ENCODE measurements around the gene PCK1. TPM values are rescaled to one million over a fixed set of nuclear protein-coding genes. Genes with fewer than 3 reads are reported as not detected.

PCK1 gene
- total and polyA plus RNA-seq, 2 of the 13 experiments (the other 11 are each of a cell fraction or from before 2014, with no cell fraction given): 6.5 to 12.6 TPM

- TF ChIP-seq ZNF580 (CRISPR knock-in tag; IDR thresholded peaks at IDR 0.05; ENCODE audit: borderline replicate concordance, low read depth) (no peak; the same call in 1 of the 2 replicates), NFATC3 (CRISPR knock-in tag; IDR thresholded peaks at IDR 0.05) (no peak), DNMT1 (CRISPR knock-in tag; IDR thresholded peaks at IDR 0.05) (no peak), NAIF1 (CRISPR knock-in tag; IDR thresholded peaks at IDR 0.05; ENCODE audit: borderline replicate concordance) (no peak), MTA1 (CRISPR knock-in tag; IDR thresholded peaks at IDR 0.05; ENCODE audit: borderline replicate concordance) (no peak), ZBTB21 (CRISPR knock-in tag; IDR thresholded peaks at IDR 0.05) (no peak), ZNF33B (CRISPR knock-in tag; IDR thresholded peaks at IDR 0.05) (no peak), ZNF747 (CRISPR knock-in tag; IDR thresholded peaks at IDR 0.05; ENCODE audit: borderline replicate concordance) (no peak), MXI1 (IDR thresholded peaks at IDR 0.05; ENCODE audit: borderline replicate concordance, low read depth, low read length) (peak; percentile 26; the same call in 1 of the 3 replicates), ZNF891 (CRISPR knock-in tag; IDR thresholded peaks at IDR 0.05) (no peak), SP4 (CRISPR knock-in tag; IDR thresholded peaks at IDR 0.05) (no peak), FOXP1 (IDR thresholded peaks at IDR 0.05) (no peak), FOXP1 (CRISPR knock-in tag; IDR thresholded peaks at IDR 0.05) (no peak; the same call in 1 of the 2 replicates), HOXA3 (CRISPR knock-in tag; IDR thresholded peaks at IDR 0.05) (no peak; the same call in 1 of the 2 replicates), JARID2 (CRISPR knock-in tag; IDR thresholded peaks at IDR 0.05; ENCODE audit: insufficient replicate concordance) (no peak), ZSCAN29 (CRISPR knock-in tag; conservative IDR thresholded peaks at IDR 0.05) (no peak), ZBTB34 (CRISPR knock-in tag; IDR thresholded peaks at IDR 0.05) (no peak), PRDM4 (CRISPR knock-in tag; IDR thresholded peaks at IDR 0.05; ENCODE audit: borderline replicate concordance) (no peak), BCL3 (CRISPR knock-in tag; IDR thresholded peaks at IDR 0.05) (no peak), ZNF230 (CRISPR knock-in tag; IDR thresholded peaks at IDR 0.05) (no peak), ZNF567 (CRISPR knock-in tag; IDR thresholded peaks at IDR 0.05; ENCODE audit: borderline replicate concordance) (no peak), ETV5 (CRISPR knock-in tag; IDR thresholded peaks at IDR 0.05; ENCODE audit: borderline replicate concordance) (no peak), SCMH1 (CRISPR knock-in tag; IDR thresholded peaks at IDR 0.05; ENCODE audit: borderline replicate concordance) (no peak), SKIL (CRISPR knock-in tag; IDR thresholded peaks at IDR 0.05; ENCODE audit: borderline replicate concordance) (no peak)
Observed at GRCh38 chr20:57557926-57558613, 2.8 kb upstream of the PCK1 start (continued).
